ENCODE results near the gene GOLGA6L2. TPM values are rescaled to one million over a fixed set of nuclear protein-coding genes. Genes with fewer than 3 reads are reported as not detected.

The GOLGA6L2 gene
- total and polyA plus RNA-seq, 2 of the 8 experiments (the other 6 are each of a cell fraction or from before 2014, with no cell fraction given), result not detected

- H3K27ac ChIP-seq (ENCODE audit: low read depth, low read length), result no peak overlapping the region
- no peak overlapping the region for H2BK20ac ChIP-seq (ENCODE audit: low read length)
- no peaks in the 10 kb centered on the region for H3K36me3 ChIP-seq (ENCODE audit: control insufficient read depth in 2 of 4, insufficient read depth in 4 of 4, low read length in 3 of 4)
- 75% methylated on average over 2 of the region's 2 CpGs; no CpG with 5 or more reads in 1 of the 2 experiments for WGBS, 2 experiments (ENCODE audit: extremely low coverage in 1 of 2, insufficient coverage in 1 of 2, insufficient read length in 1 of 2, insufficient replicate concordance in 2 of 2, low coverage in 1 of 2, low lambda C conversion rate in 2 of 2, missing lambda C conversion rate in 1 of 2)
- no peaks in the 10 kb centered on the region for H3K27me3 ChIP-seq (replicated peaks in 1 of 4; ENCODE audit: control insufficient read depth in 3 of 4, extremely low read depth in 1 of 4, insufficient read depth in 3 of 4, low read length in 3 of 4)
- DNase-seq (ENCODE audit: low read depth in 1 of 2, low spot score in 2 of 2), result no peak
- no peak overlapping the region for H2BK12ac ChIP-seq (ENCODE audit: low read depth, low read length)
- H2AK5ac ChIP-seq (ENCODE audit: low read depth, low read length), result no peak overlapping the region
- no peak overlapping the region for H3K4me2 ChIP-seq (ENCODE audit: insufficient read depth in 1 of 2, low read depth in 2 of 2, low read length in 2 of 2)
- H3K9ac ChIP-seq (replicated peaks in 1 of 4; ENCODE audit: extremely low read depth in 1 of 4, low read depth in 3 of 4, low read length in 3 of 4), result no peak overlapping the region
- H3K14ac ChIP-seq (ENCODE audit: insufficient read length), result no peak overlapping the region
- no peak overlapping the region for H2BK15ac ChIP-seq (ENCODE audit: low read length)
- H3K9me3 ChIP-seq (ENCODE audit: insufficient read depth in 2 of 2, low read depth in 1 of 2, low read length in 1 of 2), result peaks cover 11 to 23% of the 10 kb centered on the region in 2 experiments
- POLR2A ChIA-PET (ENCODE audit: partially characterized antibody), result no interaction called here
- H2AFZ ChIP-seq (ENCODE audit: low read length), result no peak overlapping the region
- H3K18ac ChIP-seq (ENCODE audit: extremely low read depth, low read length), result no peak overlapping the region
- H4K8ac ChIP-seq (ENCODE audit: extremely low read depth, insufficient read depth, low read length), result no peak overlapping the region
- H2BK120ac ChIP-seq (replicated peaks; ENCODE audit: low read depth, low read length), result no peak overlapping the region
- no peaks in the 10 kb centered on the region for H3K23me2 ChIP-seq (ENCODE audit: low read depth, low read length)
- TF ChIP-seq KDM5A (IDR thresholded peaks at IDR 0.05; ENCODE audit: low read length) (no peak), ZNF274 (IDR thresholded peaks at IDR 0.05; ENCODE audit: borderline replicate concordance, extremely low read depth, low read length) (no peak), SUZ12 (IDR thresholded peaks at IDR 0.05; ENCODE audit: low read length) (no peak), CTCF (IDR thresholded peaks at IDR 0.05; ENCODE audit: control extremely low read depth in 1 of 3, insufficient read depth in 1 of 3, low read depth in 1 of 3, low read length in 3 of 3) (no peak), TAF7 (optimal IDR thresholded peaks at IDR 0.05; ENCODE audit: borderline replicate concordance, low read depth, low read length) (no peak), GABPA (IDR thresholded peaks at IDR 0.05; ENCODE audit: borderline replicate concordance, insufficient read depth, low read length) (no peak), RBBP5 (IDR thresholded peaks at IDR 0.05; ENCODE audit: borderline replicate concordance, low read depth, low read length) (no peak), BRCA1 (IDR thresholded peaks at IDR 0.05; ENCODE audit: low read depth, low read length) (no peak), SIN3A (conservative IDR thresholded peaks at IDR 0.05 in 1 of 2, IDR thresholded peaks at IDR 0.05 in 1 of 2; ENCODE audit: low read depth in 1 of 2, low read length in 2 of 2) (no peak), POLR2AphosphoS5 (IDR thresholded peaks at IDR 0.05; ENCODE audit: low read depth, low read length) (no peak)
- no peaks in the 10 kb centered on the region for H3K4me1 ChIP-seq (replicated peaks in 1 of 4; ENCODE audit: control insufficient read depth in 3 of 4, insufficient read depth in 4 of 4, low read length in 3 of 4)
- no peak overlapping the region for H3K56ac ChIP-seq (replicated peaks; ENCODE audit: insufficient read length, low read depth, low read length)
- no peak overlapping the region for H2BK5ac ChIP-seq (ENCODE audit: low read depth, low read length)
- no peak overlapping the region for H3K4ac ChIP-seq (replicated peaks; ENCODE audit: insufficient read length, low read depth, low read length)
- H3K23ac ChIP-seq (ENCODE audit: insufficient read length), result no peak overlapping the region
- no peaks in the 10 kb centered on the region for H4K20me1 ChIP-seq (replicated peaks in 1 of 2; ENCODE audit: control insufficient read depth in 1 of 2, insufficient read depth in 2 of 2, low read length in 2 of 2)
- H4K91ac ChIP-seq (replicated peaks; ENCODE audit: insufficient read length, low read length), result no peak overlapping the region
- H3K79me1 ChIP-seq (ENCODE audit: low read depth, low read length), result no peaks in the 10 kb centered on the region
- no peaks in the 10 kb centered on the region for H3K79me2 ChIP-seq (ENCODE audit: control insufficient read depth in 1 of 2, insufficient read depth in 2 of 2, low read length in 2 of 2)
- no peak overlapping the region for H3K4me3 ChIP-seq (ENCODE audit: extremely low read depth in 1 of 4, insufficient read depth in 2 of 4, low read depth in 3 of 4, low read length in 4 of 4)
- no peak for FAIRE-seq
- H4K5ac ChIP-seq (ENCODE audit: insufficient read length, low read depth, low read length), result no peak overlapping the region
- CTCF ChIA-PET (ENCODE audit: partially characterized antibody), result interaction anchor here (0.6 kb wide), 1 partner anchor 46 kb away, joined by 4 read pairs; no protein-coding TSS in a partner anchor
Measured at GRCh38 chr15:23484870-23485269, 37.8 kb upstream of the GOLGA6L2 start.

Data from H1 (cell line).